ENCODE results near the gene CYP39A1. TPM values are rescaled to one million over a fixed set of nuclear protein-coding genes. Genes with fewer than 3 reads are reported as not detected.

Gene CYP39A1
- total and polyA plus RNA-seq, 10 of the 15 experiments (the other 5 are each of a cell fraction or from before 2014, with no cell fraction given), result not detected

DNA sequence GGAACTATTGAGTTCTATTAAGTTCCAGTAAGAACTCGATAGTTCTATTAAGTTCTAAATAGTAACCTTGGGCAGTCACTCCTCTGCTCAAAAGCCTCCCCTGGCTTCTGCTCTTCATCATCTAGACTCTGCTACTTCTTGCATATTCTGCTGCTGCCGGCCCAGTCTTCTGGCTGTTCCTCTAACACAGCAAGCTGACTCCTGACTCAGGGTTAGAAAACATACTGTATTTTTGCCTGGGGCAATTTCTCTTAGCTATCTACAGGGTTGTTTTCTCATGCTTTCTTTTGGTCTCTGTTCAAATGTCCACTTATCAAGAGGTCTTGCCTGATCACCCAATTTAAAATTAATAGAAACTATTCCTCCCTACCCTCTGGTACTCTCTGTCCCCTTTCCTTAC lies 14.8 kb upstream of the CYP39A1 start:
- 46% methylated on average over 2 of the region's 2 CpGs for WGBS (ENCODE audit: insufficient coverage, insufficient replicate concordance, low lambda C conversion rate, missing lambda C conversion rate)
- FAIRE-seq (no peak), DNase-seq (ENCODE audit: low read depth, low spot score) (no peak), ATAC-seq (no peak)
- H3K9me3 ChIP-seq (replicated peaks; ENCODE audit: control insufficient read depth, insufficient read depth, low read length), result no peaks in the 10 kb centered on the region
- no peaks in the 10 kb centered on the region for H4K20me1 ChIP-seq (ENCODE audit: control insufficient read depth, insufficient read depth)
- intact Hi-C loops (cut with micrococcal nuclease; ENCODE audit: unreplicated experiment) (no loop called here), in situ Hi-C loops (cut with MboI) (no loop called here)
- H3K4me2 ChIP-seq (ENCODE audit: control insufficient read depth, insufficient read depth), result no peak overlapping the region
- CTCF ChIA-PET, result no interaction called here
- RAD21 ChIA-PET (ENCODE audit: unreplicated experiment), result no interaction called here
- no peak overlapping the region for H2AFZ ChIP-seq (ENCODE audit: control insufficient read depth, low read depth, low read length)
- H3K9ac ChIP-seq (ENCODE audit: control insufficient read depth, insufficient read depth, low read length), result no peak overlapping the region
- H3K79me2 ChIP-seq (ENCODE audit: control insufficient read depth, insufficient read depth, low read length), result no peaks in the 10 kb centered on the region
- no peak overlapping the region for H3K4me3 ChIP-seq
- TF ChIP-seq CEBPB (IDR thresholded peaks at IDR 0.05; ENCODE audit: borderline replicate concordance in 1 of 2, low read depth in 2 of 2, low read length in 2 of 2) (no peak), ZSCAN29 (IDR thresholded peaks at IDR 0.05) (no peak), SMAD1 (IDR thresholded peaks at IDR 0.05; ENCODE audit: low read depth, partially characterized antibody) (no peak), SUZ12 (IDR thresholded peaks at IDR 0.05; ENCODE audit: unreplicated experiment) (no peak), FOS (IDR thresholded peaks at IDR 0.05; ENCODE audit: borderline replicate concordance, extremely low read depth, insufficient read length) (no peak), YY1 (IDR thresholded peaks at IDR 0.05; ENCODE audit: low read depth, low read length) (no peak), SMC3 (IDR thresholded peaks at IDR 0.05; ENCODE audit: borderline replicate concordance, low read length) (no peak), FOXK2 (IDR thresholded peaks at IDR 0.05) (no peak), BRCA1 (IDR thresholded peaks at IDR 0.05; ENCODE audit: low read depth, low read length) (no peak), TARDBP (IDR thresholded peaks at IDR 0.05; ENCODE audit: borderline replicate concordance) (no peak), POU2F2 (IDR thresholded peaks at IDR 0.05; ENCODE audit: borderline replicate concordance, low read depth, low read length) (no peak), RCOR1 (conservative IDR thresholded peaks at IDR 0.05; ENCODE audit: low read depth, low read length) (no peak), NR2C1 (IDR thresholded peaks at IDR 0.05) (no peak), ZNF207 (IDR thresholded peaks at IDR 0.05; ENCODE audit: borderline replicate concordance) (no peak)
- TF ChIP-seq, protein P1, sequence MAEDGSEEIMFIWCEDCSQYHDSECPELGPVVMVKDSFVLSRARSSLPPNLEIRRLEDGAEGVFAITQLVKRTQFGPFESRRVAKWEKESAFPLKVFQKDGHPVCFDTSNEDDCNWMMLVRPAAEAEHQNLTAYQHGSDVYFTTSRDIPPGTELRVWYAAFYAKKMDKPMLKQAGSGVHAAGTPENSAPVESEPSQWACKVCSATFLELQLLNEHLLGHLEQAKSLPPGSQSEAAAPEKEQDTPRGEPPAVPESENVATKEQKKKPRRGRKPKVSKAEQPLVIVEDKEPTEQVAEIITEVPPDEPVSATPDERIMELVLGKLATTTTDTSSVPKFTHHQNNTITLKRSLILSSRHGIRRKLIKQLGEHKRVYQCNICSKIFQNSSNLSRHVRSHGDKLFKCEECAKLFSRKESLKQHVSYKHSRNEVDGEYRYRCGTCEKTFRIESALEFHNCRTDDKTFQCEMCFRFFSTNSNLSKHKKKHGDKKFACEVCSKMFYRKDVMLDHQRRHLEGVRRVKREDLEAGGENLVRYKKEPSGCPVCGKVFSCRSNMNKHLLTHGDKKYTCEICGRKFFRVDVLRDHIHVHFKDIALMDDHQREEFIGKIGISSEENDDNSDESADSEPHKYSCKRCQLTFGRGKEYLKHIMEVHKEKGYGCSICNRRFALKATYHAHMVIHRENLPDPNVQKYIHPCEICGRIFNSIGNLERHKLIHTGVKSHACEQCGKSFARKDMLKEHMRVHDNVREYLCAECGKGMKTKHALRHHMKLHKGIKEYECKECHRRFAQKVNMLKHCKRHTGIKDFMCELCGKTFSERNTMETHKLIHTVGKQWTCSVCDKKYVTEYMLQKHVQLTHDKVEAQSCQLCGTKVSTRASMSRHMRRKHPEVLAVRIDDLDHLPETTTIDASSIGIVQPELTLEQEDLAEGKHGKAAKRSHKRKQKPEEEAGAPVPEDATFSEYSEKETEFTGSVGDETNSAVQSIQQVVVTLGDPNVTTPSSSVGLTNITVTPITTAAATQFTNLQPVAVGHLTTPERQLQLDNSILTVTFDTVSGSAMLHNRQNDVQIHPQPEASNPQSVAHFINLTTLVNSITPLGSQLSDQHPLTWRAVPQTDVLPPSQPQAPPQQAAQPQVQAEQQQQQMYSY (CRISPR knock-in tag; IDR thresholded peaks at IDR 0.05), result no peak
- TF ChIP-seq, protein P2, sequence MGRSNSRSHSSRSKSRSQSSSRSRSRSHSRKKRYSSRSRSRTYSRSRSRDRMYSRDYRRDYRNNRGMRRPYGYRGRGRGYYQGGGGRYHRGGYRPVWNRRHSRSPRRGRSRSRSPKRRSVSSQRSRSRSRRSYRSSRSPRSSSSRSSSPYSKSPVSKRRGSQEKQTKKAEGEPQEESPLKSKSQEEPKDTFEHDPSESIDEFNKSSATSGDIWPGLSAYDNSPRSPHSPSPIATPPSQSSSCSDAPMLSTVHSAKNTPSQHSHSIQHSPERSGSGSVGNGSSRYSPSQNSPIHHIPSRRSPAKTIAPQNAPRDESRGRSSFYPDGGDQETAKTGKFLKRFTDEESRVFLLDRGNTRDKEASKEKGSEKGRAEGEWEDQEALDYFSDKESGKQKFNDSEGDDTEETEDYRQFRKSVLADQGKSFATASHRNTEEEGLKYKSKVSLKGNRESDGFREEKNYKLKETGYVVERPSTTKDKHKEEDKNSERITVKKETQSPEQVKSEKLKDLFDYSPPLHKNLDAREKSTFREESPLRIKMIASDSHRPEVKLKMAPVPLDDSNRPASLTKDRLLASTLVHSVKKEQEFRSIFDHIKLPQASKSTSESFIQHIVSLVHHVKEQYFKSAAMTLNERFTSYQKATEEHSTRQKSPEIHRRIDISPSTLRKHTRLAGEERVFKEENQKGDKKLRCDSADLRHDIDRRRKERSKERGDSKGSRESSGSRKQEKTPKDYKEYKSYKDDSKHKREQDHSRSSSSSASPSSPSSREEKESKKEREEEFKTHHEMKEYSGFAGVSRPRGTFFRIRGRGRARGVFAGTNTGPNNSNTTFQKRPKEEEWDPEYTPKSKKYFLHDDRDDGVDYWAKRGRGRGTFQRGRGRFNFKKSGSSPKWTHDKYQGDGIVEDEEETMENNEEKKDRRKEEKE (IDR thresholded peaks at IDR 0.05), result no peak
- POLR2A ChIA-PET, result no interaction called here
- BruUV-seq (replicated peaks), result no TSS peak
- H3K4me1 ChIP-seq (ENCODE audit: control insufficient read depth, insufficient read depth, low read length), result no peaks in the 10 kb centered on the region
- no peaks in the 10 kb centered on the region for H3K36me3 ChIP-seq (ENCODE audit: control insufficient read depth in 2 of 2, insufficient read depth in 2 of 2, low read length in 1 of 2)
- SMC1A ChIA-PET (ENCODE audit: uncharacterized antibody, unreplicated experiment), result no interaction called here
- no peak overlapping the region for H3K27ac ChIP-seq (ENCODE audit: control insufficient read depth, insufficient read depth)
- H3K27me3 ChIP-seq (replicated peaks in 1 of 2; ENCODE audit: control insufficient read depth in 2 of 2, insufficient read depth in 2 of 2, low read length in 1 of 2), result no peaks in the 10 kb centered on the region; a peak in 1 of 4 replicates

Data from GM12878 (cell line).